Measurements from ENCODE around the gene C20orf144. TPM values are rescaled to one million over a fixed set of nuclear protein-coding genes. Genes with fewer than 3 reads are reported as not detected.

The C20orf144 gene
- total RNA-seq, 1 experiment from 2014 or later: not detected

DNA sequence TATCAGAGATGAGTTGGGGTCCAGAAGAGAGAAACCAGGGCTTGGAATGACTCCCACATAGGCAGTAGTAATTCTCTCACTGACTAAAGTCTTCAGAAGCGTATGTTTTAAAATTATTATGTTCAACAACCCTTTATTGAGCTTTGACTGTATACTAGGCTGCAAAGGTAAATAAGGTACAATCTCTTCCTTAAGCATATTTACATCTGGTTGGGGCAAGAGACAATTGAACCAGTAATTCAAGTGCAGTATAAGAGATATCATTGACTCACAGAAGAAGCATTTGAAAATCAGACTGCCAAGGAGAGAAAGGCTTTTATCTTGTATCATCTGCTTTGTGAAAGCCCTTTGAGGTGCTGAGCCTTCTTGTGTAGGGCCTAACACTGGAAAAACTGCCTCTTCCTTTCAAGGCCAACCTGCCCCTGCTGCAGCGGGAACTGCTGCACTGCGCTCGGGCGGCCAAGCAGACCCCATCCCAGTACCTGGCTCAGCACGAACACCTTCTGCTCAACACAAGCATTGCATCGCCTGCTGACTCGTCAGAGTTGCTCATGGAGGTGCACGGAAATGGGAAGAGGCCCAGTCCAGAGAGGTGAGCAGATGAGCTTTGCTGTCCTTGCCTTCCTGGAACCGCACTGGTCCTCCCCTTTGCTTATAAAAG lies 39.3 kb upstream of the C20orf144 start:
- Histone ChIP-seq H3K36me3 (ENCODE audit: low read depth, low read length) (peaks cover 7% of the 10 kb centered on the region; the same call in 1 of the 2 replicates), H3K4me2 (ENCODE audit: low read length) (no peak overlapping the region), H3K9me3 (ENCODE audit: low read length) (no peaks in the 10 kb centered on the region), H3K4me1 (ENCODE audit: insufficient read depth, low read length) (no peaks in the 10 kb centered on the region), H3F3A (ENCODE audit: low read length, unreplicated experiment) (no peaks in the 10 kb centered on the region), H3K4me3 (ENCODE audit: low read length) (no peak overlapping the region), H2AFZ (ENCODE audit: low read length) (no peak overlapping the region), H4K20me1 (ENCODE audit: low read length) (no peaks in the 10 kb centered on the region), H3K9me2 (replicated peaks; ENCODE audit: low read length) (no peaks in the 10 kb centered on the region), H3K79me2 (ENCODE audit: low read length) (no peaks in the 10 kb centered on the region), H3K27ac (ENCODE audit: low read length) (no peak overlapping the region), H3K9ac (ENCODE audit: low read length) (no peak overlapping the region), H3K27me3 (ENCODE audit: low read length) (no peaks in the 10 kb centered on the region)
- intact Hi-C loops (cut with micrococcal nuclease): no loop called here
- POLR2A ChIA-PET (ENCODE audit: unreplicated experiment): interaction anchor here (0.6 kb wide), 1 partner anchor 96 kb away, joined by 4 read pairs; no protein-coding TSS in a partner anchor
- DNase-seq (no peak), ATAC-seq (no peak)
- CTCF ChIA-PET: no interaction called here
- TF ChIP-seq EZH2 (IDR thresholded peaks at IDR 0.05; ENCODE audit: low read length, unreplicated experiment) (no peak), EZH2phosphoT487 (IDR thresholded peaks at IDR 0.05; ENCODE audit: borderline replicate concordance, low read length) (no peak)
- TF ChIP-seq, protein P1, sequence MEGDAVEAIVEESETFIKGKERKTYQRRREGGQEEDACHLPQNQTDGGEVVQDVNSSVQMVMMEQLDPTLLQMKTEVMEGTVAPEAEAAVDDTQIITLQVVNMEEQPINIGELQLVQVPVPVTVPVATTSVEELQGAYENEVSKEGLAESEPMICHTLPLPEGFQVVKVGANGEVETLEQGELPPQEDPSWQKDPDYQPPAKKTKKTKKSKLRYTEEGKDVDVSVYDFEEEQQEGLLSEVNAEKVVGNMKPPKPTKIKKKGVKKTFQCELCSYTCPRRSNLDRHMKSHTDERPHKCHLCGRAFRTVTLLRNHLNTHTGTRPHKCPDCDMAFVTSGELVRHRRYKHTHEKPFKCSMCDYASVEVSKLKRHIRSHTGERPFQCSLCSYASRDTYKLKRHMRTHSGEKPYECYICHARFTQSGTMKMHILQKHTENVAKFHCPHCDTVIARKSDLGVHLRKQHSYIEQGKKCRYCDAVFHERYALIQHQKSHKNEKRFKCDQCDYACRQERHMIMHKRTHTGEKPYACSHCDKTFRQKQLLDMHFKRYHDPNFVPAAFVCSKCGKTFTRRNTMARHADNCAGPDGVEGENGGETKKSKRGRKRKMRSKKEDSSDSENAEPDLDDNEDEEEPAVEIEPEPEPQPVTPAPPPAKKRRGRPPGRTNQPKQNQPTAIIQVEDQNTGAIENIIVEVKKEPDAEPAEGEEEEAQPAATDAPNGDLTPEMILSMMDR (conservative IDR thresholded peaks at IDR 0.05; ENCODE audit: low read depth, low read length): no peak
- BruUV-seq (replicated peaks): no TSS peak

DNA sequence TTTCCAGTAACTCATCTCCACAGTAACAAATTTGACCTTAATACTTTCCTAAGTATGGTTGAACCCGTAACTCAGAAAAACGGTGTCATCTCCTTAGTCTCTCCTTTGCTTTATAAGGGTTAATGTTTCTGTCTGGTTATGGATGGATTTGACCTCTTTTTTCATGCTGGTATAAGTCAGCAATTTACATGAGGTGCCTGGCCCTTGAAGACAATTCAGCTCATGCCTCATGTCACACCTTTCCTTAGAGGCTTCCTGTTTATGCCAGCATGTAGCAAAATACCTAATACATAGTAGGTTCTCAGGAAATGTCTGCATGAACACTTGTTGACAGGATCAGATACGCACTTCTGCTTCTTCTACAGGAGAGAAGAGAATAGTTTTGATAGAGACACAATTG lies 37.7 kb upstream of the C20orf144 start:
- Histone ChIP-seq H2AFZ (ENCODE audit: low read length) (no peak overlapping the region), H3K4me3 (ENCODE audit: low read length) (no peak overlapping the region), H3K4me1 (ENCODE audit: insufficient read depth, low read length) (no peaks in the 10 kb centered on the region), H3K9me3 (ENCODE audit: low read length) (no peaks in the 10 kb centered on the region), H3F3A (ENCODE audit: low read length, unreplicated experiment) (no peaks in the 10 kb centered on the region), H3K9ac (ENCODE audit: low read length) (no peak overlapping the region), H3K27ac (ENCODE audit: low read length) (no peak overlapping the region), H3K79me2 (ENCODE audit: low read length) (no peaks in the 10 kb centered on the region), H3K9me2 (replicated peaks; ENCODE audit: low read length) (no peaks in the 10 kb centered on the region), H3K27me3 (ENCODE audit: low read length) (no peaks in the 10 kb centered on the region), H3K4me2 (ENCODE audit: low read length) (no peak overlapping the region), H4K20me1 (ENCODE audit: low read length) (no peaks in the 10 kb centered on the region), H3K36me3 (ENCODE audit: low read depth, low read length) (peaks cover 6% of the 10 kb centered on the region; the same call in 1 of the 2 replicates)
- DNase-seq (no peak), ATAC-seq (no peak)
- intact Hi-C loops (cut with micrococcal nuclease): no loop called here
- BruUV-seq (replicated peaks): TSS peak; percentile 5
- POLR2A ChIA-PET (ENCODE audit: unreplicated experiment): no interaction called here
- no peak for TF ChIP-seq EZH2 (IDR thresholded peaks at IDR 0.05; ENCODE audit: low read length, unreplicated experiment)
- no peak for TF ChIP-seq EZH2phosphoT487 (IDR thresholded peaks at IDR 0.05; ENCODE audit: borderline replicate concordance, low read length)
- TF ChIP-seq, protein P1 (conservative IDR thresholded peaks at IDR 0.05; ENCODE audit: low read depth, low read length): no peak
- CTCF ChIA-PET: no interaction called here

DNA sequence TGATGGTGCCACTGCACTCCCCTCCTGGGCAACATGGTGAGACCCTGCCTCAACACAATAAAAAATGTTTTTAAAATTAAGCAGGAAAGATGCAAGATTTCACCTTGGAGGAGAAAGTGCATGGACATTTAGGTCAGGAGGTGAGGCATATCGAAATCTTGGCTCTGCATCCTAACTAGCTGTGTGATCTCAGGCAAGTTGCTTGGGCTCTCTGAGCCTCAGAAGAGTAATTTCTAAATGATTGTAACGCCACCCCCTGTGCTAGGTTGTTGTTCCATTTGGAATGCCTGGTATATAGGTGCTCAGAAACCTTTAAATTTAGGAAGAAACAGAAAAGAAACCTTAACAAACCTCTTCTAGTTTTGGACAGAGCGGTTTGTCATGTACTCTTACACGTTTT lies 35.9 kb upstream of the C20orf144 start:
- H3K9me3 ChIP-seq (ENCODE audit: low read length): no peaks in the 10 kb centered on the region
- H3K4me2 ChIP-seq (ENCODE audit: low read length): no peak overlapping the region
- H3F3A ChIP-seq (ENCODE audit: low read length, unreplicated experiment): no peaks in the 10 kb centered on the region
- H4K20me1 ChIP-seq (ENCODE audit: low read length): no peaks in the 10 kb centered on the region
- no peaks in the 10 kb centered on the region for H3K4me1 ChIP-seq (ENCODE audit: insufficient read depth, low read length)
- POLR2A ChIA-PET (ENCODE audit: unreplicated experiment): no interaction called here
- ATAC-seq (no peak), DNase-seq (no peak)
- intact Hi-C loops (cut with micrococcal nuclease): no loop called here
- H3K9ac ChIP-seq (ENCODE audit: low read length): no peak overlapping the region
- H3K79me2 ChIP-seq (ENCODE audit: low read length): no peaks in the 10 kb centered on the region
- TF ChIP-seq EZH2 (IDR thresholded peaks at IDR 0.05; ENCODE audit: low read length, unreplicated experiment): no peak
- no peak for TF ChIP-seq EZH2phosphoT487 (IDR thresholded peaks at IDR 0.05; ENCODE audit: borderline replicate concordance, low read length)
- TF ChIP-seq, protein P1 (conservative IDR thresholded peaks at IDR 0.05; ENCODE audit: low read depth, low read length): no peak
- H3K27me3 ChIP-seq (ENCODE audit: low read length): no peaks in the 10 kb centered on the region
- no peaks in the 10 kb centered on the region for H3K9me2 ChIP-seq (replicated peaks; ENCODE audit: low read length)
- no peak overlapping the region for H2AFZ ChIP-seq (ENCODE audit: low read length)
- no peak overlapping the region for H3K4me3 ChIP-seq (ENCODE audit: low read length)
- BruUV-seq (replicated peaks): no TSS peak
- CTCF ChIA-PET: no interaction called here
- no peak overlapping the region for H3K27ac ChIP-seq (ENCODE audit: low read length)
- H3K36me3 ChIP-seq (ENCODE audit: low read depth, low read length): peaks cover 6% of the 10 kb centered on the region; the same call in 1 of the 2 replicates

All from PC-3 (cell line).